Activated CD8-positive, alpha-beta memory T cell treated with anti-CD3 and anti-CD28 coated beads for 1 hour (primary cell): ENCODE measurements around the gene KIAA1614.

ENCODE experiments used
- DNase-seq, 2 donors: peaks; one replicate each; pipeline ENCODE4 v3.0.0-alpha.2; 2020; ENCODE audit warnings: low read depth in 1 of 2; ENCODE audit errors: extremely low read depth in 1 of 2

Gene KIAA1614

DNA sequence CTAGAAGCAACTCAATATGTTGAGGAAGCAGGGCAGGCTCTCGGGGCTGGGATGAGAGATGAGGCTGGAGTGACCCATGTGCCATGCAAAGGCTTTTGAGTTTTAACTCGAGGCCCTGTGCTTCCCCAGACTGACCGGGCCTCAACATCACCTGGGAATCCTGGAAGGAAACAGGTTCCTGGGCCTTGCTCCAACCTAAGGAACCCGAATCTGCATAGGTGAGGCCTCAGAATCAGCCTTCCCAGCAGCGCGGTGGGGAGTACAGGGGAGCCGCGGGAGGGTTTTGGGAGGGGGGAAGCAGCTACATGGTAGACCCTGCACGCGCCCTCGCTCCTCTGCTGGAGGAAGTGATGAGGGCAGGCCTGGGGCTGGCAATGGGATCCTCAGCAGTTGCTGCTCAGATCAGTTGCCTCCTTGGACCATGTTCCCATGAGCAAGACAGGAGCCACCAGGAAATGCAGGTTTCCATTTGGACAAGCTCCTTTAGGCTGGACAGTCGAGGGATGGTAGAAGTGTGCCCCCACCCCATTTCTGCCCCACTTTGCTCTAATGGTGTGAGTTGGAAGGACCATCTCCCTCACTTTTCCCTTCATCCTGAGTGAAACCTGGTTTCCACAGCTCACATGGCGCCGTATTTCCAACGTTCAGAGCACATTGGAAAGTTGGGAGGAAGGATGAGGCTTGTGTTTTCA, 4.5 kb upstream of the KIAA1614 start:
- no peak for DNase-seq

DNA sequence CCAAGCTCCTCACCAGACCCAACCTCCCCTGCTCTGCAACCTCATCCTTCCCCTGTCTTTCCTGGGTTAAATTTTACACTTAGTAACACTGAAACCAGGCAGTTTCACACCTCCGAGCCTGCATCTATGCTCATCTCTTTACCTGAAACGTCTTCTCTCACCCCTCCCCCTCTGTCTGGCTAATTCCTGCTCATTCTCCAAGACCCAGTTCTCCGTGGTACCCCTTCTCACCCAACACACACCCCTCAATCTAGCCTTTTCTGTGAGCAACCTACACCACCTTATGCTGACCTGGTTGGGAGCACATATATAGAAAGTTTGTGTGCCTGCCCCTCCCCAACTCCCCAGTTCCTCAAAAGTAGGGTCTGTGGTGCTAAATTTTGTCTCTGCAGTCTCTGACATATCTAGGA, 3.7 kb upstream of the KIAA1614 start:
- no peak for DNase-seq

DNA sequence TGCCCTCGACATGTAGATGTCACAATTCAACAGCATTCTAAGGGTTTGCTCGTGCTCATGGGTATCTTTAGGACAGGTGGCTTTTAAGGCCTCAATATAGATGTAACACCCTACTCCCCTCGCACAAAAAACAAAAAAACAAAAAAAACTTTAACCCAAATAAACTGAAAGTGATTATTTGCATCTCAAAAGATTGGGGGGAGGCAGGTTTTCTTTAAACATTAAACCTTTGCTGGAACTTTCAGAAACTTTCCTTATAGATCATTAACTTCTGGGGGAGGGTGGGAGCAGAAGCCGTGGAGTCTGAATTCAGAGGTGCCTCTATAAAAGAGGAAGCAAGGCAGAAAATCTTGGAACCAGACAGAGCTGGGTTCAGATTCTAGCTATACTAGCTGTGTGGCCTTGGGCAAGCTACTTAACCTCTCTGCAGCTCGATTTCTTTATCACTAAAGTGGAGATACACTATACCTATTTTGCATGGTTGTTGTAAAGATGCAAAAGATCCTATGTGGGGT, 3.2 kb upstream of the KIAA1614 start:
- DNase-seq, result no peak

DNA sequence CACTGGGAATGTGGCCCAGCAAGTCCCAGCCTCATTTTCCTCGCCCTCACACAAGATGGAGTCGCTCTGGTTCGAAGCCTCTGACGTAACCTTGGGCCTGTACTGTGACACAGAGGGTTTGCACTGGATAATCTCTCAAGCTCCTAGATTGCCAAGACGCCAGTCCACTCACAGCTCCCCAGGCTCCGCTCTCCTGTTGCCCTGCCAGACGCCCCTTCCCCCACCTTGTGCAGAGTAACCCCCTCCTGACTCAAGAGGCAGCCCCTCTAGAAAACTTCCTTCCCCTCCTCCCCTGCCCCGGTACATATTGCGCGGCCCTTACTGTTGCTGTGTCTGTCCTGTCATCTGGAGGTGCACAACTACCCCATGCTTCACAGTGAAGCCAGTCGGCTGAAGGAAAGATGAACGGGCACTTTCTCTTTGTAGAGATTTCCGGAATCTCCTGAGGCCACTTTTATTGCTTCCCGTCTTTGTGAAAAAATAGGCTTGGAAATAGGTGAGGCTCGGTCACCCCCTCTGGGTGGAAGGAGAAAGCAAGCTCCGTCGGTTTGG, 981 bp upstream of the KIAA1614 start:
- DNase-seq, result no peak

DNA sequence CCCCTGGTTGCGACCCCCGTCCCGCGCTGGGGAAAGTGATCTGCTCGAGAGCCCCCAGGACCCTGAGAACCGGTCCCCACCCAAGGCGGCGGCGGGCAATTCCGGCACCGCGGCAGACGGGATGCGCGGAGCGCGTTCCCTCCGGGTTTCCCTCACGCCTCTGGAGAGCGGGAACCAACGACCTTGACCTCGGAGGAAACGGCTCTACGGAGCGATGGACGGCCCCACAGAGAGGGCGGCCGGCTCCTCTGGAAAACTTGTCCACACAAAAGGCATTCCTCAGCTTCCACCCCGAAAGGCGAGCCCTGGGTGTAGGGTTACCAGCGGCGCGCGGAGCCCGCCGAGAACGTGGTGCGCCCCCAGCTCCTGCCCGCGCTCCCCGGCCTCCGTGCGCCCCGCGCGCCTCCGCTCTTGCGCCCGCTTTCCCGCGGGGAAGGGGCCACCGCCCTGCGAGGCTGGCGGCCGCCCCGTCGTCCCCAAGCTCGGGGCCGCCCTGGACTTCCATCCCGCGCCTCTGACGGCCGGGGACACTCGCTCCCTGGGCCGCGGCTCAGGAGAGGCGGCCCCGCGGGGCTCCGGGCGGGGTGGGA, 391 bp upstream of the KIAA1614 start:
- DNase-seq, result no peak

DNA sequence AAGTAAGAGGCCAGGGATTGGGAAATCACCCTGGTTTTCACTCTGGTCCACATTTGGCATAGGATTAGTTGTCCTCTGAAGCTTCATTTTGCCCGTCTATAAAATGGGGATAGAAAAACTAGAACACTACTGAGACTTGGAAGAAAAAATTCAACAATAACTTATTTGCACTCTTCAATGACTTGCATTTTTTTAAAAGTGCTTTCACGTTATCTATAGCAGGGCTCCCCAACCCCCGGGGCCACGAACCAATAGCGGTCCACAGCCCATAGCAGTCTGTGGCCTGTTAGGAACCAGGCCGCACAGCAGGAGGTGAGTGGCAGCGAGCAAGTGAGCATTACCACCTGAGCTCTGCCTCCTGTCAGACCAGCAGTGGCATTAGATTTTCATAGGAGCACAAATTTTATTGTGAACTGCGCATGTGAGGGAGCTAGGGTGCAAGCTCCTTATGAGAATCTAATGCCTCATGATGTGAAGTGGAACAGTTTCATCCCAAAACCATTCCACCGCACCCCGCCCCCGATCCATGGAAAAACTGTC, 2.8 kb downstream of the KIAA1614 start:
- DNase-seq, result no peak

DNA sequence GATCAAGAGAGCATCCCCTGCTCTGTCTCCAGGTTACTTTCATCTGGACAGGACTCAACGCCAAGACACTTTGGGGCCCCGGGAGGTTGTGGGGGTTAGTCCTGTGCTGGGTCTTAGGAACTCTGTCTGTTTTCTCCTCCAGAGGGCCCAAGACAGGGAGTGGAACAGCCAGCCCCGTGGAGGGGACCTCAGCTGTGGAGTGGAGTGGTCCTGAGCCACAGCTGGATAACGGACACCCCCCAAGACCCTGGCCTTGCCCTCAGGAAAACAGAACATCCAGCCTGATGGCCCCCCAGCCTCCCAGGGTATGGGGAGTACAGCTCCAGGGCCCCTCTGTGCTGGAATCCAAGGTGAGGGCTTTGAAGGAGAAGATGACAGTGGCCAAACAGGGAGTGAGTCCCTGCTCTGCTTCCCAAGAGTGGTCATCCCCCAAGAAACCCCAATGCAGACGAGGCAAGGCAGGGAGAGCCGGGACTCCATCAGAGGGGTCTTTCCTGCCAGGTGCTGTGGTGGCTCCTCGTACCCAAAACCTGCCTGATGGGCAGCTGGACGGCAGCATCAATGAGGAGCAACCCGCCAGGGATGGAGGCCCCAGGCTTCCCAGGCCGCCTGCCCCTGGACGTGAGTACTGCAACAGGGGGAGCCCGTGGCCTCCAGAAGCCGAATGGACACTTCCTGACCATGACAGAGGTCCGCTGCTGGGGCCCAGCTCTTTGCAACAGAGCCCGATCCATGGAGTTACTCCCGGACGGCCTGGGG, 3.5 kb downstream of the KIAA1614 start:
- DNase-seq, result no peak

DNA sequence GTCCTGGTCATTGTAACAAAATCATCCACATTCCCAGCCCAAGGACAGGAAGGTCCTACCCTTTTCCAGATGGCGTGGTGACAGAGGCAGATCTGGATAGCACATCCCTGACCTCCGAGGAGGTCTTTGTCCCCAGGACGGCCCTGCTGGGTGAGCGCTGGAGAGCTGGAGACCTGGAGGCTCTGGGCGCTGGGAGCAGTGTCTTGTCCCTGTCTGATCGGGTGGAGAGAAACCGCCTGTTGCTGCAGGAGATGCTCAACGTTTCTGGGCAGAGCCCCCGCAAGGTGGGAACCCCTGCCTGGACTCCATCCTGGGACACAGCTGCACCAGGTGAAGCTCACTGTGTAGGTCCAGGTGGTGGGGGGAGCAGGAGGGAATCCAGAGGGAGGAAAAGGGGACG, 4.1 kb downstream of the KIAA1614 start:
- DNase-seq, result no peak

DNA sequence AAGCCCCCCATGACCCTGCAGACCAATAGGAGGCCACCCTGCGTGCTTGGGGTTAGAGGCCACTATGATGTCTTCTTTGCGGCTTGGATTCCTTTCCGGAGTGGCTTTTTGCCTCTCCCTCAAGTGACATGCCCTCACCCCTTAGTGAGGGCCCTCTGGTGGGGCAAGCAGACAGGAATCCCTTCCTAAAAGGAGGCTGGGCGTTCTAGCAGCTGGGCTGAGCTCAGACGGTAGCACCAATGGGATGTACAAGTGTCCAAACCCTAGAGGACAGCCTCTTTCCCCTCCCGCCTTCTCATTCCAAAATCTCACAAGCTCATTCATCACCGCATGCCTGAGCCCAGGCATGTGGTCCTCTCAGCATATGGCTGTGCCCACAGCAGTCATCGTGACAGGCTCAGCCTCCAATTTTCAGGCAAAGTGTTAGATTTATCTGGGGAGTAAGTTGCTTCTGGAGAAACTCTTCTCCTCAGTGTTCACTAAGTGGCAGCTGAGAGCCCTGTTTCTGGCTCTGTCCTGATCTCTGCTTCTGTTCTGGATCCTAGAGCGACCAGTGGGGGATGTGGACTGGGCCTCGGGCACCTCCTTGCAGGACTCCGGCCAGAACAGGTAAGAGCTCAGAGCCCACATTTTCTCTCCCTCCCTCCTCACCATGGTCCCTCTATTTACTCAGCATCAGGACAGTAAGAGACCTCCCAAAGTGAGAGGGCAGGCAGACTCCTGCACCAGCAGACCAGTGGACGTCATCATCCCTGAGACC, 4.8 kb downstream of the KIAA1614 start:
- DNase-seq, result no peak

DNA sequence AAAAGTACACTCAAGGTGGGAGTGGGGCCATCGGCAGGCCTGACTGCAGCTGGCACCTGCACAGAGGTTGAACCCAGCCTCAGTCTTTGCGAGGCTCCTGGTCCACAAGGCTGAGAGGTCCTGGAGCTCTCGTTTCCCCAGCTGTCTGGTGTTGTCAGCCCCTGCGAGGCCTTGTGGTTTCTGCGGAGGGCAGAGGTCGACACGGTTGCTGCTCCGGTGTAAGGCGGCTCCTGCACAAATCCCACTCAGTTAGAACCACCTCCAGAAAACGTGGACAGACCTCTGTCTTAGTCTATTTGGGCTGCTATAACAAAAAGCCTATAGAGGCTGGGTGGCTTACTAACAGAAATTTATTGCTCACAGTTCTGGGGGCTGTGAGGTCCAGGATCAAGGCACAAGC, 5.8 kb downstream of the KIAA1614 start:
- no peak for DNase-seq

DNA sequence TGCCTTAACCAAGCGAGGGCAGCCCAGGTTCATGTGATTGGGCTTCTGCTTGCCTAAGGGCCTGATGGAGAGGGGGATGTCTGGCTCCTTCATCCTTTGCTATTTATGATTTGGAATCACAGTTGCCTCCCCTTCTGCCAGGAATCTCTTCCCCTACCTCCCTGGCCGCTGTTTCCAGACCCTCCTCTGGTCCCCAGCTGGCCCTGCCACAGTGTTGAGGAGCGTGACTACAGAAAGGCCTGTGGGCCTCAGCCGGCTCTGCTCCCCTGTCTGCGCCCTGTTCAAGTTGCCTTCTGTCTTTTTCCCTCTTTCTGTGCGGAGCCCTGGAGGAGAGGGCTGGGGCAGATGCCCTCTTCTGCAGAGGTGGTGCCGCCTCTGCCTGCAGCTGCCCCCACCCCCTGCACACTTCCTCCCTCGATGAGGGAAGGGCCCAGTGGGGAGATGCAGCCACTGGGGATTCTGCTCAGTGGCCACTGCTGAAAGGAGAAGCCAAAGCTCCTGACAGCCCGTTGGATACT, 6.5 kb downstream of the KIAA1614 start:
- no peak for DNase-seq

DNA sequence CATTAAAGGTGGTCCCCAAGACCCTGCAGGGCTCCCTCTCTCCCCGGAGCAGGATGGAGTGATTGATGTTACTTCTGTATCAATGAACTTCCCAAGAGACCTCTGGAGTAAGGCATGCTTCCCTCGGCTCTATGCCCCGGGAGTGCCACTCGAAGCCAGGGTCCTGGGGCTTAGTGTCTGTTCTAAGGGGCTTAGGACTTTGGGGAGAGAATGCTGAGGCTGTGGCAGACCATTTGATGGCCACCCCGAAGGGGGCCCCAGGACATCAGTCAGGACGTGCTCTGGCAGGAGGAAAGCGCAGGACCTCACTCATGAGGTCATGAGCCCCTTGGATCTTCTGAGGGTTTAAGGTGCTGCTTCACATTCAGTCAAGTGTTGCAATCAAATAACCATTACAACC, 7.5 kb downstream of the KIAA1614 start:
- DNase-seq, result no peak

DNA sequence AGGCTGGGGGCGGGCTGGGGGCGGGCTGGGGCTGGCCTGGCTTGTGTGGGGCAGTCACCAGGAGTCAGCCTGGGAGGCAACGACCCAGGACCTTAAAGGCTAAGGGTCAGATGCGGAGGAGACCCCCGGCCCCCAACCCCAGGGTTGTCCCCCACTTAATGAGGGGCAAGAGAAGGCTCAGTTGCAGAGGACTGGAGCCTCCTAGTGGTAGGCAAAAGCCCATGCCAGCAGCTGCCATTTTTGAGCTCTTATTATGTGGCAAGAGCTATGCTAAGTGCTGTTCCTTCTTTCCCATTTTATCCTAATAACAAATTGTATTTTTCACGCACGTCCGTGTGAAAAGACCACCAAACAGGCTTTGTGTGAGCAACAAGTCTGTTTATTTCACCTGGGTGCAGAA, 8.0 kb downstream of the KIAA1614 start:
- no peak for DNase-seq

DNA sequence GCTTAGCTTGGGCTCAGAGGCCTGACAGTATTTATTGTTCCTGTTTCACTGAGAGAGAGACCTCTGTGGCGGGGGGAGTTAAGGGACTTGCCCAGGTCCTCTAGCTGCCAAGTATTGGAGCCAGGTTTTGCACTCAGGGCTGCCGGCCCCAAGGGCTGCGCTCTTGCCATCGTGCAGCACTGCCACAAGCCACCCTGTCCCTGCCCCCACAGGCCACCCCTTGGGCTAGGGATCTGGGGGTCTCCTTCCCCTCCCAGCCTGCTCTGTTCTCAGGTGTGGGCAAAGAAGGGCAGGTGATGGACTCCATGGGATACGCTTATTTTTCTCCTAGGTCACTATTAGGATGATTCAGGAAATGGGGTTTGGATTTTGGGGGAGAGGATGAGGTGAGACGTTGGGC, 8.7 kb downstream of the KIAA1614 start:
- DNase-seq, result no peak

DNA sequence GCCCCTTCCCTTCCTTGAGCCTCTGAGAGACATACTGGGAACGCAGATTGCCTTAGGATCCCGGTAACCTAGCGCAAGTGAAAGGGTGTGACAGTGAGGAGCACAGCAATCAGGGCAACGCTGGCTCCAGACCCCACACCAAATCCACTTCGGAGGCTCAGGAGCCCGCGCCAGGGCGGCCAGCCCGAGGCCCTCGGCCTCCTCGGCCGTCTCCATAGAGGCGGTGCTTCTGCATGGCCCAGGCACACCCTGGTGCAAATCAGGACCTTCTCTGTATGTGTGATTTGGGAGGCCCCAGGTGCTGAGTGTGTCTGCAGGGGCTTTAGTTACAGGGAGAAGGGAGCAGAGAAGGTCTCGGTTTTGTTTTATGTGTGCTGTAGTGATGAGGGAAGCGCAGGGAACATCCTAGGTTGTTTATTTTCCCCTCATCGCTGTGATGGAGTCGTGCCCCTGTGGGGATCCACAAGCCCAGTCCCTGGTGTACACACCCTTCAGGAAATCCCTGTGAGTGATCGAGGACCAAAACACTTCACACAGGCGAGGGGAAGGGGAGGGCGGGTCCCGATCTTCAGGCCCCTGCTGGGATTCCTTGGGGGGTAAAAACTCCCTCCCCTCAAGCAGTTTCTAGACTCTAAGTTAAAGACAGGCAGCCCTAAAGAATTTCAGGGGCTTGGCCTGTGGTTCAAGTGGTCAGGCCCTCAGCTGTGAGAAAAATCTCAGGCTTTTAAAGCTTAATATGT, 9.4 kb downstream of the KIAA1614 start:
- no peak for DNase-seq

DNA sequence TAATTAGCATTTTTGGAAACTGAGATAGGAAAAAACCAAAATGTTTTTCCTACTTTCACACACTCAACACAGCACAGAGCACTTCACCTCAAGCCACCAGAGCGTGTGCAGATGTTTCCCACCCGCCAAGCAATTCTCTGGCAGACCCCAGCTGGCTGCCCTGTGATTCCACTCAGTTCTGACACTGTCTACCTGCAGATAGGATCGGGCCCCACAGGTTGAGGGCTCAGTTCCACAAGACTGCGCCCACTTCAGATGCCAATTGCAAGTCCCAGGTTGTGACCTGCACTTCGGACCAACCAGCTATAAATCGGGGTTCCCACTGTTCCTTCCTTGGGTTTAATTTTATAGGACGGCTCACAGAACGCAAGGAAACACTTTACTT, 9.9 kb downstream of the KIAA1614 start:
- DNase-seq, result no peak

DNA sequence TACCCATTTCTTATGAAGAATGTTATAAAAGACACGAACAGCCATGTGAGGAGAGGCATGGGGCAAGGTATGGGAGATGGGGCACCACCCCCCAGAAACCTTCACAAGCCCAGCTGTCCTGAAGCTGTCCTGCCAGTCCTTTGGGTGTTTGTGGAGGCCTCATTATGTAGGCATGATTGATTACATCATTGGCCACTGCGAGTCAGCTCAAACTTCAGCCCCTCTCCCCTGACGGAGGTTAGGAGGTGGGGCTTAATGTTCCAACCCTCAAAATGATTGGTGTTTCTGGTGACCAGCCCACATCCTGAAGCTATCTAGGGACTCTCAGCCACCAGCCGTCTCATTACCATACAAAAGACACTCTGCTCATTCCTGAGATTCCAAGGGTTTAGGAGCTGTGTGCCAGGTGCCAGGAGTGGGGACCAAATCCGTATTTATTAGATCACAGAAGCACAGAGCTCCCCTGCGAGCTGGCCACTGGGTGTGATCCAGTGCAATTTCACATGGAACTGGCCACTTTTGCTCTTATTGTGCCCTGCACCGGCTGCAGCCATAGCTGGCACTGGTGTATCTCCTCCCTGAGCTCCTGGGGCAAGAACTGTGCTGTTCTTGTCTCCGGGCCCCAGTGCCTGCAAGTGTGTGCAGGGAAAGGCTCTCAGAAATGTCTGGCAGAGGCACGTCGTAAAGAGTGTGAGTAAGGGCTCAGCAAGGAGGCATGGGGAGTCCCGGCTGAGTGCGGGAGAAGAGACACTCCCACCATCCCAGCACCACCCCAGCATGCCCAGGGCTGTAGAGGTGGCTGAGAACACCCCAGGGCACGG, 10.5 kb downstream of the KIAA1614 start:
- DNase-seq, result no peak

DNA sequence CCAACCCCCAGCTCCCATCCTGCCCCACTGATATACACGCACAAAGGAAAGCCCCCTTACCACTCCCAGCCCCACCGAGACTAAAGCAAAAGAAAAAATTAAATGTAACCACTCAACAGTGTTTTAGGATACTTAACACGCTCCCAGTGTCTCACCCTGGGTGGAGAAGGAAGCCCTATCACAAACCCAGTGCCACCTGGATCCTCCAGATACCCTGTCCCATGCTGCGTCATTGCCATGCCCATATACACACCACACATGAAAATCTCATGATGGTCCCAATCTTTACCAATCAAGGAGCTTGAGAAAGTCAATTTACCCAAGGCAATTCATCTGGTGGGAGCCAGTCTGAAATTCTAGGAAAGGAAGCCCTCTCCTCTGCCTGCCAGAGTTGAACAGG, 11.2 kb downstream of the KIAA1614 start:
- DNase-seq, result no peak

DNA sequence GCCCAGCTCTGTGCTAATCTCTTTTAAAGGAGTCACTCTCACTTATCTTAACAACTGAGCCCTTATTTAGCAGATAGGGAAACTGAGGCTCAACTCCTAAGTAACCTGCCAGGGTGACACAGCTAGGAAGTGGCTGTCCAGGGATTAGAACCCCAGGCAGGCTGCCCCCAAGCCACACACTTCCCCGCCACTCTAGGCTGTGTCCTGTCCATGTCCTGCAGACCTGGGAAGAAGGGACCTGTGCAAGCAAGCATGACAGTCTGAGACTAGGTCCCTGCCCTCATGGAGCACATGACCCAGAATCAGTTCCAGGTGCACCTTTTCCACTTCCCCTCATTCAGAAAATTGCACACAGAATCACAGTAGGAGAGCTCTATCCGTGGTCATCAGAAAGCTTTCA, 12.2 kb downstream of the KIAA1614 start:
- DNase-seq, result no peak
